Measurements from ENCODE around the gene PLEKHF1.
A peak's percentile ranks its signal among the peaks of the same experiment; 100 is the strongest.
"Not testable (repeated sequence)": the region's sequence is repeated elsewhere in the genome, so short reads cannot be mapped to it uniquely, and the experiment has no call there.

Gene PLEKHF1

GRCh38 chr19:29665215-29665825 lies at the start of gene PLEKHF1:
Gene PLEKHF1 (plus strand): TSS chr19:29665461. CDS start chr19:29673840, 8,379 bp downstream.
- DNase-seq: peak; percentile 19

GRCh38 chr19:29615891-29616425 lies 49.3 kb upstream of the PLEKHF1 start:
- no peak for DNase-seq

GRCh38 chr19:29616541-29616940 lies 48.7 kb upstream of the PLEKHF1 start:
- DNase-seq: no peak

GRCh38 chr19:29617366-29618266 lies 47.6 kb upstream of the PLEKHF1 start:
- DNase-seq: no peak

GRCh38 chr19:29618434-29618833 lies 46.8 kb upstream of the PLEKHF1 start:
- DNase-seq: no peak

GRCh38 chr19:29618871-29619270 lies 46.4 kb upstream of the PLEKHF1 start:
- no peak for DNase-seq

- DNase-seq: no peak
Observed at GRCh38 chr19:29620931-29621351, 44.3 kb upstream of the PLEKHF1 start.

GRCh38 chr19:29622166-29623070 lies 42.8 kb upstream of the PLEKHF1 start:
- no peak for DNase-seq

GRCh38 chr19:29623726-29624488 lies 41.4 kb upstream of the PLEKHF1 start:
- no peak for DNase-seq

GRCh38 chr19:29624489-29625185 lies 40.6 kb upstream of the PLEKHF1 start:
- DNase-seq: no peak

GRCh38 chr19:29625186-29625651 lies 40.0 kb upstream of the PLEKHF1 start:
- no peak for DNase-seq

- DNase-seq: no peak
Observed at GRCh38 chr19:29626386-29626785, 38.9 kb upstream of the PLEKHF1 start.

GRCh38 chr19:29626832-29627231 lies 38.4 kb upstream of the PLEKHF1 start:
- DNase-seq: not testable (repeated sequence)

GRCh38 chr19:29628661-29629385 lies 36.4 kb upstream of the PLEKHF1 start:
- no peak for DNase-seq

GRCh38 chr19:29629836-29630534 lies 35.3 kb upstream of the PLEKHF1 start:
- no peak for DNase-seq

- DNase-seq: no peak
Observed at GRCh38 chr19:29630655-29631054, 34.6 kb upstream of the PLEKHF1 start.

GRCh38 chr19:29631450-29631849 lies 33.8 kb upstream of the PLEKHF1 start:
- DNase-seq: no peak

- no peak for DNase-seq
Observed at GRCh38 chr19:29634002-29634401, 31.3 kb upstream of the PLEKHF1 start.

GRCh38 chr19:29634423-29635130 lies 30.7 kb upstream of the PLEKHF1 start:
- DNase-seq: no peak
